ENCODE data around the gene OR5K1. TPM values are rescaled to one million over a fixed set of nuclear protein-coding genes. Genes with fewer than 3 reads are reported as not detected.

Gene OR5K1
- total RNA-seq: not detected

DNA sequence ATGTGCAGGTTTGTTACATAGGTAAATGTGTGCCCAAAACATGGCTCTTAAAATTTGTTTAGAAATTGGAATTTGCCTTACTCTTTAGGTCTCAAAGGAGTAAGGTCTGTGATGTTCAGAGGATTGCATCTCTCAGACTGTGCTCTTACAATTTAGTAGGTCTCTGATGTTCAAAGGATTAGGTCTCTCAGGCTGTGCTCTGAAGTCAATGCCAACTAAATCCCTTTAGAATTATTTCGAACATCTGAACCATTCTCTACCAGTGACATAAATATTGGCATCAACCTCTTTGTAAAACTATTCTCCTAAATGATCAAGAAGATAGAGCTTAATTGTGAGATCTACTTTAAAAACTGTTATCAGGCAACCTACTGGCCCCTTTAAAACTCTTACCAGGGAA, at the start of gene OR5K1:
Gene OR5K1, plus strand, starts transcription at position 301 of the 400 bp plus-strand sequence. CDS start 6,376 bp downstream, outside the sequence.
- TF ChIP-seq, protein P1, sequence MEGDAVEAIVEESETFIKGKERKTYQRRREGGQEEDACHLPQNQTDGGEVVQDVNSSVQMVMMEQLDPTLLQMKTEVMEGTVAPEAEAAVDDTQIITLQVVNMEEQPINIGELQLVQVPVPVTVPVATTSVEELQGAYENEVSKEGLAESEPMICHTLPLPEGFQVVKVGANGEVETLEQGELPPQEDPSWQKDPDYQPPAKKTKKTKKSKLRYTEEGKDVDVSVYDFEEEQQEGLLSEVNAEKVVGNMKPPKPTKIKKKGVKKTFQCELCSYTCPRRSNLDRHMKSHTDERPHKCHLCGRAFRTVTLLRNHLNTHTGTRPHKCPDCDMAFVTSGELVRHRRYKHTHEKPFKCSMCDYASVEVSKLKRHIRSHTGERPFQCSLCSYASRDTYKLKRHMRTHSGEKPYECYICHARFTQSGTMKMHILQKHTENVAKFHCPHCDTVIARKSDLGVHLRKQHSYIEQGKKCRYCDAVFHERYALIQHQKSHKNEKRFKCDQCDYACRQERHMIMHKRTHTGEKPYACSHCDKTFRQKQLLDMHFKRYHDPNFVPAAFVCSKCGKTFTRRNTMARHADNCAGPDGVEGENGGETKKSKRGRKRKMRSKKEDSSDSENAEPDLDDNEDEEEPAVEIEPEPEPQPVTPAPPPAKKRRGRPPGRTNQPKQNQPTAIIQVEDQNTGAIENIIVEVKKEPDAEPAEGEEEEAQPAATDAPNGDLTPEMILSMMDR (IDR thresholded peaks at IDR 0.05; ENCODE audit: low read depth): no peak

DNA sequence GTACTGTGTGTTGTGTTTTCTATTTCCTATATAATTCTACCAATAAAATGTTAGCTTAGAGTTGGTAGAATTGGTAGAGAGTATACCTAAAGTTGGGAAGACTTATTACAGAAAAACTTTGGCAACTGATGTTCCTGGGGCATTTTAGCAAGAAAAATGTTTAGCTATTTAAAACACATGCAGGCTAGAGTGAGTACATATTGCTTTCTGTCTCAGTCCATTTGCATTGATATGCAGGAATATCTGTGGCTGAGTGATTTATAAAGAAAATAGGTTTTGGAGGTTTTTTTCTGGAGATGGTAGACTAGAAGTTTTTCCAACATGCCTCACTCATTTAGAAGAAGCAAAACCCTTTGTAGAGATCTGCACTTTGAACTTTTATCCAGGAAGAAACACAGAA, 30.4 kb upstream of the OR5K1 start:
- TF ChIP-seq, protein P1 (IDR thresholded peaks at IDR 0.05; ENCODE audit: low read depth): no peak

DNA sequence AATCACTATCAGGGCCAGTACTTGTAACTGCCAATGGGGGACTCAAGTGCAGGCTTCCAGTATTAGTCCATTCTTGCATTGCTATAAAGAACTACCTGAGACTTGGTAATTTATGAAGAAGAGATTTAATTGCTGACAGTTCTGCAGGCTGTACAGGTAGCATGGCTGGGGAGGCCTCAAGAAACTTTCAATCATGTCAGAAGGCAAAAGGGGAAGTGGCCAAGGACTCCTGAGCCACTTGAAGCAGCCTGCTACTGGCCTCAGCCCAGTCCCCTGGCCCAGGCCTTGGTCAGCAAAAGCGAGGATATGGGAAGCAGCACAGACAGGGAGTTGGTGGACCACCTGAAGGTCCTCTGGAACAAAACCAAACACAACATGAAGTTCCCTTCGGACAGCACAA, 29.2 kb upstream of the OR5K1 start:
- TF ChIP-seq, protein P1 (IDR thresholded peaks at IDR 0.05; ENCODE audit: low read depth): no peak

DNA sequence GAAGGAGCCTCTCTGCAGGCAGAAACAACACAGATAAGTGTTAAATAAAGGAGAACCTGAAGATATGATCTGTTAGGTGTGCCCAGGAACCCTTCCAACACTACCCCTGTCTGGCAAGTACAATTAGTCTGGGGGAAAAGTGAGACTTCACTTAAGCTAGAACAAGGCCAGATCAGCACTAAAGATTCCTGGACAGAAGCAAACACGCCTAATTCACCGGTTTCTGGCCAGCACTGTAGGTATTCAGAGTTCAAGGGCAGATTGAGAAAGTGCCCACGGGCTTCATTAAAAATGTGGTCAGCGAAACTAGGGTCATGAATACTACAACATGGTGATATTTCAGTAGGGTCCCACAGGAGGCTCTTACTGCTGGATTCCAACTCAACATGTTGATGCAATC, 28.6 kb upstream of the OR5K1 start:
- TF ChIP-seq, protein P1 (IDR thresholded peaks at IDR 0.05; ENCODE audit: low read depth): no peak

DNA sequence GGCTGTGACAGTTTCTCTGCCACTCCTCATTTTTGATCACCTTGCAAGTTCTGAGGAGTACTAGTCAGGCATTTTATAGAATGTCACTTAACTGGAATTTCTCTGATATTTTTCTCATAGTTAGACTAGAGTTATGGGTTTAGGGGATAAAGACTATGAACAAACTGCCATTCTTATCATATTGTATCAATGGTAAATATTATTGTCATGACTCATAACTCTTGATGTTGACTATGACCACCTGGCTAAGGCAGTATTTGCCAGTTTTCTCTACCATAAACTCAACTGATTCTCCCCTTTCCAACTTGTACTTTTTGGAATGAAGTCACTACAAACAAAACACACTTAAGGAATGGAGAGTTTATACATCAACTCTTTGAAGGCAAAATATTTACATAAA, 22.7 kb upstream of the OR5K1 start:
- TF ChIP-seq, protein P1 (IDR thresholded peaks at IDR 0.05; ENCODE audit: low read depth): no peak

DNA sequence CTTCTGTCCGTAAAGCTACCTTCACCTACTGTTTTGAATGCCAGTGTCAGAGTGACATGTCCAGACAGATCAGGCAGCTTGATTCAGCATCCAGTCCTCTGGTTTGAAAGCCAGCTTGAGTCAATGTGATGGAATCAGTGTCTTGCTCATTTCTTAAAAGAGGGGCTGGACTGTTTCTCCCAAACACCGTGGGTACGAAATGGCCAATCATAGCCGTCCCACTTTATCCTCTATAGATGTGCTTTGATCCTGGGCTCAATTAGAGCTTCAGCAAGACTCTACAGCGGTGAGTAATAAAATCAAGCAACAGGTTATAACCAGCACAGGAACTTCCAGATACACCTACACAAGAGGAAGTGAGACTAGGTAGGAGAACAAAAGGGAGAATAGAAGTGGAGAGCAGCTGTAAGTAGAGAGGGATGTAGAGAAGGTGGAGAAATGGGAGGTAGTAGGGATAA, 17.0 kb upstream of the OR5K1 start:
- TF ChIP-seq, protein P1 (IDR thresholded peaks at IDR 0.05; ENCODE audit: low read depth): no peak

DNA sequence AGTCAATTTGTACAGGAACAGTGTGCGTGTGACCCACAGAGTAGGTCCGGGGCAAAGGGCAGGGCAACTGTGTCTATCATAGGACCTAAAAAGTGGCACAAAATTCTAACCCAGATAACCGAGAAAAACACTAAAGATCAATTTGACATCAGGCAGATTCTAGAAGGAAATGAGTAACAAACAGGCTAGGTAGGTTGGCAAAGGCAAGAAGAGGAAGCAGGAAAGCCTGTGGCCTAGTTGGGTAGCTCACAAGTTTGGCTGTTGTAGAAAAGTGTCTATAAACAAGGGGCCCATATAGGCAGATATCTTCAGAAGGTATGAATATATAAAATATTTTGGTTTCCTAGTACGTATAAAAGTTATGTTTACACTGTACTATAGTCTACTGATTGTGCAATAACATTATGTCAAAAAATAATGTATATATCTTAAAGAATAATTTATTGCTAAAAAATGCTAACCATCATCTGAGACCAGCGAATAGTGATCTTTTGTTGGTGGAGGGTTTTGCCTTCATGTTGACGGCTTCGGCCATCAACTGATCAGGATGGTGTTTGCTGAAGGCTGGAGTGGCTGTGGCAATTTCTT, 13.3 kb upstream of the OR5K1 start:
- TF ChIP-seq, protein P1 (IDR thresholded peaks at IDR 0.05; ENCODE audit: low read depth): no peak

Data from subcutaneous adipose tissue (tissue), 4 donors.